Esophagus squamous epithelium (tissue), 5 donors: ENCODE results near the gene AHI1. TPM values are rescaled to one million over a fixed set of nuclear protein-coding genes. Genes with fewer than 3 reads are reported as not detected.

Experiments used
- DNase-seq: peaks from one replicate; lab custom pipeline; 2025; lab: John Stamatoyannopoulos, UW
- H3K27ac ChIP-seq, 4 donors: fragments of 200-600 bp; sonication (generic); one replicate each; pipeline ENCODE4 v1.5.1; 2016 to 2019; ENCODE audit warnings: mild to moderate bottlenecking in 1 of 4
- H3K27me3 ChIP-seq, 4 donors: fragments of 200-600 bp; sonication (generic); 1 replicate in 3 of 4; 2 replicates in 1 of 4; pipeline versions ENCODE4 v1.5.1 to v1.6.0; 2017 to 2021; ENCODE audit warnings: antibody characterized with exemption in 1 of 4
- H3K36me3 ChIP-seq, 3 donors: fragments of 200-600 bp; sonication (generic); one replicate each; pipeline ENCODE4 v1.5.1; 2016 to 2019
- H3K4me1 ChIP-seq, 3 donors: fragments of 200-600 bp; sonication (generic); one replicate each; pipeline ENCODE4 v1.5.1; 2017 to 2019
- H3K4me3 ChIP-seq, 4 donors: fragments of 200-600 bp; sonication (generic); 1 replicate in 3 of 4; 2 replicates in 1 of 4; pipeline ENCODE4 v1.5.1; 2016 to 2019; ENCODE audit warnings: mild to moderate bottlenecking in 2 of 4, moderate library complexity in 1 of 4
- H3K9me3 ChIP-seq, 3 donors: fragments of 200-600 bp; sonication (generic); one replicate each; pipeline ENCODE4 v1.5.1; 2016 to 2019
- CTCF ChIP-seq, 6 experiments: fragments of 450-650 bp in 4 of 6; fragments of 200-600 bp in 2 of 6; sonication (generic) in 2 of 6; IDR thresholded peaks; one replicate each; pipeline ENCODE4 v1.5.1; 2016 to 2019; ENCODE audit warnings: antibody characterized with exemption in 6 of 6, mild to moderate bottlenecking in 4 of 6, moderate library complexity in 4 of 6
- POLR2A ChIP-seq, 4 donors: fragments of 450-650 bp; IDR thresholded peaks; one replicate each; pipeline ENCODE4 v1.6.1; 2017; ENCODE audit warnings: antibody characterized with exemption in 4 of 4, mild to moderate bottlenecking in 4 of 4, moderate library complexity in 3 of 4
- WGBS, 2 donors: methylation state at CpG; one replicate each; pipeline ENCODE4 v1.1.5; 2018; 5-methylcytosine and 5-hydroxymethylcytosine counted together
- intact Hi-C: fragments of 100-400 bp; cut with DNase I; formaldehyde crosslinking; loops from one replicate; pipeline ENCODE4 v1.15.0; 2022
- total RNA-seq, 4 donors: library from RNA; depleted of rRNA; stranded (reverse); fragments of >200 nt; gene quantifications; one replicate each; pipeline ENCODE4 v1.1.0, GENCODE V29; 2016
- donor health status: DM: yes; HTN: yes; CAD: no.

AHI1 gene
- total RNA-seq, 4 donors from 2014 or later: 4.5 to 24.2 (median 7.6) TPM

DNA sequence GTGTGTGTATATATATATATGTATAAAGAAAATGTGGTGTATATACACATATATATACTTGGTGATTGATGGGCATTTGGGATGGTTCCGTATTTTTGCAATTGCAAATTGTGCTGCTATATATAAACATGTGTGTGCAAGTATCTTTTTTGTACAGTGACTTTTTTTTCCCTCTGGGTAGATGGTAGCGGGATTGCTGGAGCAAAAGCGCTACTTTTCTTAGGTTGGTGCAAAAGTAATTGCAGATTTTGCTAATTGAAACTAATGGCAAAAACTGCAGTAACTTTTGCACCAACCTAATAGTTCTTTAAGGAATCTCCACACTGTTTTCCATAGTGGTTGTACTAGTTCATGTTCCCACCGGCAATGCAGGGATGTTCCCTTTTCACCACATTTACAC is 135.4 kb downstream of the AHI1 start:
- H3K27me3 ChIP-seq: no peaks in the 10 kb centered on the region
- H3K4me1 ChIP-seq: peaks cover 0 to 13% (median 0%) of the 10 kb centered on the region in 3 donors
- no peak overlapping the region for H3K4me3 ChIP-seq
- no peak overlapping the region for H3K27ac ChIP-seq
- peaks cover 0 to 13% (median 2%) of the 10 kb centered on the region in 3 donors for H3K9me3 ChIP-seq
- DNase-seq: no peak
- intact Hi-C loops: no loop called here
- TF ChIP-seq POLR2A (IDR thresholded peaks at IDR 0.05): no peak
- TF ChIP-seq CTCF (IDR thresholded peaks at IDR 0.05): no peak
- WGBS, 2 donors: 93 to 100% methylated on average over 4 of the region's 4 CpGs
- no peaks in the 10 kb centered on the region for H3K36me3 ChIP-seq

DNA sequence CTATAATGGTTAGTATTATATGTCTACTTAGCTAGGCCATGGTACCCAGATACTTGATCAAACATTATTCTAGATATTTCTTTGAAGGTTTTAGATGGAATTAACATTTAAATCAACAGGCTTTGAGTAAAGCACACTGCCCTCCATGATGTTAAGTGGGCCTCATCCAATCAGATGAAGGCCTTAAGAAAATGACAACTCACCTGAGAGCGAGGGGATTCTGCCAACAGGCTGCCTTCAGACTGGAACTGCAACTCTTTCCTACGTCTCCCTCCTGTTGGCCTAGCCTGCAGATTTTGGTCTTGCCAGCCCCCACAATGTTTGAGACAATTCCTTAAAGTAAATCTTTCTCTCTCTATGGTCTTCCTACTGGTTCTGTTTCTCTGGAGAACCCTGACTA is 137.3 kb downstream of the AHI1 start:
- intact Hi-C loops: no loop called here
- no peak overlapping the region for H3K4me3 ChIP-seq
- DNase-seq: no peak
- H3K27me3 ChIP-seq: no peaks in the 10 kb centered on the region
- peaks cover 0 to 7% (median 0%) of the 10 kb centered on the region in 3 donors for H3K9me3 ChIP-seq
- 94 to 96% methylated on average over 2 of the region's 2 CpGs for WGBS, 2 donors
- no peak overlapping the region for H3K27ac ChIP-seq
- TF ChIP-seq CTCF (IDR thresholded peaks at IDR 0.05) (no peak), POLR2A (IDR thresholded peaks at IDR 0.05) (no peak)
- peaks cover 0 to 13% (median 0%) of the 10 kb centered on the region in 3 donors for H3K4me1 ChIP-seq
- no peaks in the 10 kb centered on the region for H3K36me3 ChIP-seq

GRCh38 chr6:135358985-135359384 is 138.6 kb downstream of the AHI1 start:
- 20 to 27% methylated on average over 2 of the region's 2 CpGs for WGBS, 2 donors
- Histone ChIP-seq H3K36me3 (no peaks in the 10 kb centered on the region), H3K4me3 (no peak overlapping the region), H3K27me3 (no peaks in the 10 kb centered on the region), H3K4me1 (peaks cover 0 to 13% (median 0%) of the 10 kb centered on the region in 3 donors), H3K27ac (no peak overlapping the region), H3K9me3 (no peaks in the 10 kb centered on the region)
- no peak for DNase-seq
- no peak for TF ChIP-seq POLR2A (IDR thresholded peaks at IDR 0.05)
- no peak for TF ChIP-seq CTCF (IDR thresholded peaks at IDR 0.05)
- intact Hi-C loops: no loop called here

GRCh38 chr6:135358251-135358821 is 139.2 kb downstream of the AHI1 start:
- TF ChIP-seq CTCF (IDR thresholded peaks at IDR 0.05) (no peak), POLR2A (IDR thresholded peaks at IDR 0.05) (no peak)
- Histone ChIP-seq H3K4me1 (peaks cover 0 to 13% (median 0%) of the 10 kb centered on the region in 3 donors), H3K9me3 (no peaks in the 10 kb centered on the region), H3K27ac (no peak overlapping the region), H3K4me3 (no peak overlapping the region), H3K36me3 (no peaks in the 10 kb centered on the region), H3K27me3 (no peaks in the 10 kb centered on the region)
- intact Hi-C loops: no loop called here
- WGBS, 2 donors: 68 to 90% methylated on average over 1 of the region's 1 CpG
- no peak for DNase-seq

GRCh38 chr6:135354407-135354806 is 143.1 kb downstream of the AHI1 start:
- Histone ChIP-seq H3K27ac (no peak overlapping the region), H3K9me3 (no peaks in the 10 kb centered on the region), H3K27me3 (no peaks in the 10 kb centered on the region), H3K4me3 (no peak overlapping the region), H3K4me1 (peaks cover 0 to 11% (median 0%) of the 10 kb centered on the region in 3 donors), H3K36me3 (no peaks in the 10 kb centered on the region)
- TF ChIP-seq CTCF (IDR thresholded peaks at IDR 0.05) (no peak), POLR2A (IDR thresholded peaks at IDR 0.05) (no peak)
- no peak for DNase-seq
- intact Hi-C loops: no loop called here
- WGBS, 2 donors: 71 to 88% methylated on average over 1 of the region's 1 CpG
